ENCODE data around the gene SAMD10. TPM values are rescaled to one million over a fixed set of nuclear protein-coding genes. Genes with fewer than 3 reads are reported as not detected.
"Not testable (repeated sequence)": the region's sequence is repeated elsewhere in the genome, so short reads cannot be mapped to it uniquely, and the experiment has no call there.

Gene SAMD10
- total RNA-seq, 4 donors from 2014 or later, result 1.1 to 6.4 (median 5.0) TPM

- Histone ChIP-seq H3K27ac (peak overlapping the region in 1 of 3 donors; percentile 59), H3K27me3 (no peaks in the 10 kb centered on the region), H3K4me3 (replicated peaks in 1 of 3) (peak overlapping the region; percentile 45 to 75 (median 49)), H3K4me1 (peaks cover 24 to 32% of the 10 kb centered on the region in 2 donors), H3K36me3 (peaks cover 0 to under 1% of the 10 kb centered on the region in 2 donors), H3K9me3 (no peaks in the 10 kb centered on the region)
- peak; percentile 84 to 89 for DNase-seq
- 24 to 45% methylated on average over 12 to 23 of the region's 52 CpGs for WGBS, 2 donors
- intact Hi-C loops (cut with DNase I), result no loop called here
- TF ChIP-seq CTCF (IDR thresholded peaks at IDR 0.05) (no peak), POLR2A (IDR thresholded peaks at IDR 0.05) (peak in 1 of 2 donors; percentile 55)
Measured at GRCh38 chr20:63978319-63979228, 868 bp downstream of the SAMD10 start.

GRCh38 chr20:63977739-63978276 is 1.6 kb downstream of the SAMD10 start:
- H3K4me3 ChIP-seq (replicated peaks in 1 of 3), result no peak overlapping the region
- no peaks in the 10 kb centered on the region for H3K36me3 ChIP-seq
- no peak for DNase-seq
- H3K4me1 ChIP-seq, result peaks cover 24 to 35% of the 10 kb centered on the region in 2 donors
- no peaks in the 10 kb centered on the region for H3K27me3 ChIP-seq
- intact Hi-C loops (cut with DNase I), result no loop called here
- no peaks in the 10 kb centered on the region for H3K9me3 ChIP-seq
- no peak overlapping the region for H3K27ac ChIP-seq
- no peak for TF ChIP-seq CTCF (IDR thresholded peaks at IDR 0.05)
- TF ChIP-seq POLR2A (IDR thresholded peaks at IDR 0.05), result no peak
- 80 to 88% methylated on average over 1 to 7 of the region's 16 CpGs for WGBS, 2 donors

DNA sequence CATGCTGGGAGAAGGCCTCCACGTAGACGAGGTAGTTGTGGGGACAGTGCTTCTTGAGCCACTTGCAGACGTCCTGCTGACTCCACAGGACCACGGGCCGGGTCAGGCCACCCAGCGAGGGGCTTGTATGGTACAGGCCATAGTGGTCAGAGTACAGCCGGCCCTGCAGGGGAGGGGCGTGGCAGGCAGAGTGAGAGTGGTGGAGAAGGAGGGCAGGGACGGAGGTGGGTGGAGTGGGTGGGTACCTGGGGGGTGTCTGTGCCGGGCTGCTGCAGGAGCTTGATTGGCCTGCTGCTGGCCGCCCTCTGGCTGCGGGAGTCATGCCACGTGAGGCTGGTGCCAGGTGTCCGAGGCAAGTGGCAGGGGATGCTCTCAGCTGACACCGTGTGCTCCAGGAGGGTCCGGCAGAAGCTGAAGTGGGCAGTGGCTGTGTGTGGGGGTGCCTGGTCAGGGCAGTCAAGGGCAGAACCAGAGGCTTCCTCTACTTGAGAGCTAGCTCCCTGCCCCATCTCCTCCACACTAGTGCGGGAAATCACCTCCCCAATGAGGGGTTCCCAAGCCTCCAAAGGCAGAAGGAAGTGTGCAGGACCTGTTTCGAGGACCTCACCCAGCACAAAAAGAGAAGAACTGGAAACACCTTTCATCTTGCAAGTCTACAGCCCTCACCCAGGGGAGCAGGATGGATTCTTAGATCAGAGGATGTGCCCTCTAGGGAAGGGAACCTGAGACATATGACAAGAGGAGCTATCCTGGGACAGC is 2.3 kb downstream of the SAMD10 start:
- 89 to 90% methylated on average over 15 to 18 of the region's 18 CpGs for WGBS, 2 donors
- no peak for DNase-seq

GRCh38 chr20:63976511-63976910 is 2.9 kb downstream of the SAMD10 start:
- DNase-seq; H3K9me3 ChIP-seq; H3K27ac ChIP-seq; H3K36me3 ChIP-seq; intact Hi-C loops (cut with DNase I); H3K4me3 ChIP-seq (replicated peaks in 1 of 3); H3K27me3 ChIP-seq: not testable (repeated sequence)
- WGBS, 2 donors, result 91 to 93% methylated on average over 7 of the region's 7 CpGs
- peaks cover 13 to 25% of the 10 kb centered on the region in 2 donors for H3K4me1 ChIP-seq

More for the DNA sequence above, 2.3 kb downstream of the SAMD10 start:
- no peak for TF ChIP-seq CTCF (IDR thresholded peaks at IDR 0.05)
- no peak for TF ChIP-seq POLR2A (IDR thresholded peaks at IDR 0.05)
- Histone ChIP-seq H3K36me3 (no peaks in the 10 kb centered on the region), H3K27ac (no peak overlapping the region), H3K4me3 (replicated peaks in 1 of 3) (no peak overlapping the region), H3K4me1 (peaks cover 19 to 31% of the 10 kb centered on the region in 2 donors), H3K27me3 (no peaks in the 10 kb centered on the region), H3K9me3 (no peaks in the 10 kb centered on the region)
- intact Hi-C loops (cut with DNase I), result no loop called here

DNA sequence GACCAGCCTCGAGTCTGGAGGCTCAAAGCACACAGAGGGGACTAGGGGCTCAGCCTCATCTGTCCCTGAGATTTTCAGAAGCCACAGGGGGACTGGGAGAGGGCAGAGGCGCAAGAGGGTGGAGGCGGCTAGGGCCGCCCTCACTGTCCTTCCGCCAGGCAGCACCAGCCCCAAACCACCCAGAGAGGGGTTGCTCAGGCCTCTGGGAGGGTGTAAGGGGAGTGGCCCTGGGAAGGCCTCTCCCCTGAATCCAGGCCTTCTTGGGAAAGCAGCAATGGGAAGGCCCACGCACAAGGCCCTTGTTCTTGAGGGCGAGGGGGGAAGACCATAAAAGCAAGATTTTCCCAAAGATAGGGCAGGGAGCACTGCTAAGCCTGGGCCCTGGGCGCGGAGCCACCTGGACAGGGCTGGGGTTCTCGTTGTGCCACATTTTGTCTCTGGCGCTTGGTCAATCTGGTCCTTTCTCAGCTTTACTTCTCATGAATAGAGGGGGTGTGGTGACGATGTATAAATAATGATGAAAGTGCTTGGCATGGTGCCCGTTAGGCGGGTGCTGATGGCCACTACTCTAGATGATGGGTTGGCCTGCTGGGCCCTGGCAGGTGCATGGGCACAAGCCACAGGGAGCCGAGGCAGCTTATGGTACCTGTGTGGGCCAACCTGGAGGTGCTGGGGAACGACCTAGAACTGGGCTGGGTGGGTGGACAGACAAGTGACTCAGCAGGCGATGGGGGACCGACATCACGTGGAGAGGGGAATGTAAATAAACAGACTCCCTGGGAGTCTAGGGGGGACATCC is 4.8 kb downstream of the SAMD10 start:
- TF ChIP-seq CTCF (IDR thresholded peaks at IDR 0.05) (no peak), POLR2A (IDR thresholded peaks at IDR 0.05) (no peak)
- WGBS, 2 donors, result 80 to 86% methylated on average over 18 to 19 of the region's 19 CpGs

More for the DNA sequence above, 4.8 kb downstream of the SAMD10 start:
- Histone ChIP-seq H3K4me1 (peaks cover 7 to 20% of the 10 kb centered on the region in 2 donors), H3K4me3 (replicated peaks in 1 of 3) (no peak overlapping the region), H3K9me3 (no peaks in the 10 kb centered on the region), H3K36me3 (no peaks in the 10 kb centered on the region), H3K27me3 (no peaks in the 10 kb centered on the region), H3K27ac (no peak overlapping the region)
- intact Hi-C loops (cut with DNase I), result loop anchor here (2.0 to 5.0 kb wide), 2 partner anchors 438 to 477 kb away; partner anchors contain the start of genes EEF1A2 and PTK6
- DNase-seq, result no peak

Measured in thyroid gland (tissue), 4 donors.